Measurements from ENCODE around the gene NKX6-2. TPM values are rescaled to one million over a fixed set of nuclear protein-coding genes. Genes with fewer than 3 reads are reported as not detected.

Gene NKX6-2
- total RNA-seq, 4 donors from 2014 or later = not detected

DNA sequence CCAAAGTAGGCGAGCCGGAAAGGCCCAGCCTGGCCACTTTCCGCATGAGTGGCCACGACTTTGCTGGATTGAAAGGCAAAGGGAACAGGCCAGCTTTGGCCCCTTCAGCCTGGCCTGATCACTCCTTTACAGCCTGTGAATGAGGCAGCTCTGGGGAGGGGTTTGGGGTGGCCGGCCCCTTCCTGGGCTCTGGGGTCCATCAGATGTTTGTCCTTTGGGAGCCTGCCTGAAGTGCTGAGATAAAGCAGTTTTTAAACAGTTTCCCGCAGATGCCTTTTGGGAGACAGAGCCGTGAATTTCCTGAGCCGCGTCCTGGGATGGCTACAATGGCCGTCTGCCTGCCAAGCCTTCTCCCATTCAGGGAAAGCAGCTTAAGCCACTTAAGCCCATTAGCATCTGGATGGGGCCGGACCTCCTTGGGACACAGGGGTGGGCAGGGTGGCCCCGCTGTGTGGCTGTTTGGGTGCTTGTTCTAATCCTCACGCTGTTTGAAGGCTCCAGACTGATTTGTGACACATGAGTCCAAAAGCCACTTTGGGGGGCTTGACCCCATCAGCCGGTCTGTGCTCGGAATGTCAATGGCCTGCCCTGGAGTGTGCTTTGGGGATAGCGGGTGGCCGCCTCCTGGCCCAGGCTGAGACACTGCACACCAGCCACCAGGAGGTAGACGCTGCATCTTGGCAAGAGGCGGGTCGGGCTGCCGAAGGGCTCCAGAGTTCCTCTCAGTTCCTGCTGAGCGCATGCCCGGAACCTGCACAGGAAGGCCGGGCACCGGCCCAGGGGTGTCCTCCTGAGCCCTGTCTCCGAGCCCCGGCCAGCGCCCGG lies 38.9 kb downstream of the NKX6-2 start:
- intact Hi-C loops (cut with DNase I) = no loop called here
- WGBS = 86% methylated on average over 10 of the region's 29 CpGs
- Histone ChIP-seq H3K27me3 (no peaks in the 10 kb centered on the region), H3K4me3 (no peak overlapping the region), H3K36me3 (peaks cover 19 to 56% (median 36%) of the 10 kb centered on the region in 4 donors), H3K27ac (replicated peaks in 1 of 4) (peak overlapping the region; percentile 35 to 54 (median 47)), H3K4me1 (peaks cover 0 to 41% (median 26%) of the 10 kb centered on the region in 4 donors), H3K9me3 (no peaks in the 10 kb centered on the region)
- TF ChIP-seq POLR2AphosphoS5 (IDR thresholded peaks at IDR 0.05) (no peak), EP300 (IDR thresholded peaks at IDR 0.05) (no peak), POLR2A (IDR thresholded peaks at IDR 0.05; ENCODE audit: low read depth) (no peak)
- TF ChIP-seq, protein P1, sequence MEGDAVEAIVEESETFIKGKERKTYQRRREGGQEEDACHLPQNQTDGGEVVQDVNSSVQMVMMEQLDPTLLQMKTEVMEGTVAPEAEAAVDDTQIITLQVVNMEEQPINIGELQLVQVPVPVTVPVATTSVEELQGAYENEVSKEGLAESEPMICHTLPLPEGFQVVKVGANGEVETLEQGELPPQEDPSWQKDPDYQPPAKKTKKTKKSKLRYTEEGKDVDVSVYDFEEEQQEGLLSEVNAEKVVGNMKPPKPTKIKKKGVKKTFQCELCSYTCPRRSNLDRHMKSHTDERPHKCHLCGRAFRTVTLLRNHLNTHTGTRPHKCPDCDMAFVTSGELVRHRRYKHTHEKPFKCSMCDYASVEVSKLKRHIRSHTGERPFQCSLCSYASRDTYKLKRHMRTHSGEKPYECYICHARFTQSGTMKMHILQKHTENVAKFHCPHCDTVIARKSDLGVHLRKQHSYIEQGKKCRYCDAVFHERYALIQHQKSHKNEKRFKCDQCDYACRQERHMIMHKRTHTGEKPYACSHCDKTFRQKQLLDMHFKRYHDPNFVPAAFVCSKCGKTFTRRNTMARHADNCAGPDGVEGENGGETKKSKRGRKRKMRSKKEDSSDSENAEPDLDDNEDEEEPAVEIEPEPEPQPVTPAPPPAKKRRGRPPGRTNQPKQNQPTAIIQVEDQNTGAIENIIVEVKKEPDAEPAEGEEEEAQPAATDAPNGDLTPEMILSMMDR (IDR thresholded peaks at IDR 0.05) = no peak
- no peak for DNase-seq (ENCODE audit: extremely low spot score)

DNA sequence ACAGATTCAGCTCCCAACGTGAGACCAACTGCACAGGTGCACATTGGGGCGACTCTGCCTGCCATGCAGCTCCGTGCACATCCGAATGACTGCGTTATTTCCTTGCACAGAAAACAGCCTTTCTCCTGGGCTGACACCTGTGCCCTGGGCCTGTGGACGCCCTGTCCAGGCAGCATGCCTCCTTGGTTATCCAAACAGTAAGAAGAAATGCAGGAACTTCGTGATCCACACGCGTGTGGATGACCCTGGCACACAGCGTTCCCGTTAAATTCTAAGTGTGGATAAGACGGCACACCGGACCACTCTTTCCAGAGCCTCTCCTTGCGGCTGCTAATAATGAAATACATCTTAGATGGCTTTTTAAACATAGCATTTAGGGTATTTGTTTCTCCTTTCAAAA lies 39.6 kb downstream of the NKX6-2 start:
- no peaks in the 10 kb centered on the region for H3K27me3 ChIP-seq
- peaks cover 0 to 41% (median 26%) of the 10 kb centered on the region in 4 donors for H3K4me1 ChIP-seq
- H3K36me3 ChIP-seq = peaks cover 23 to 56% (median 38%) of the 10 kb centered on the region in 4 donors
- H3K9me3 ChIP-seq = no peaks in the 10 kb centered on the region
- peak overlapping the region; percentile 35 to 54 (median 47) for H3K27ac ChIP-seq (replicated peaks in 1 of 4)
- no peak overlapping the region for H3K4me3 ChIP-seq
- intact Hi-C loops (cut with DNase I) = no loop called here
- TF ChIP-seq POLR2AphosphoS5 (IDR thresholded peaks at IDR 0.05) = peak in 1 of 2 donors; percentile 37
- no peak for TF ChIP-seq POLR2A (IDR thresholded peaks at IDR 0.05; ENCODE audit: low read depth)
- 76% methylated on average over 14 of the region's 14 CpGs for WGBS
- no peak for DNase-seq (ENCODE audit: extremely low spot score)

DNA sequence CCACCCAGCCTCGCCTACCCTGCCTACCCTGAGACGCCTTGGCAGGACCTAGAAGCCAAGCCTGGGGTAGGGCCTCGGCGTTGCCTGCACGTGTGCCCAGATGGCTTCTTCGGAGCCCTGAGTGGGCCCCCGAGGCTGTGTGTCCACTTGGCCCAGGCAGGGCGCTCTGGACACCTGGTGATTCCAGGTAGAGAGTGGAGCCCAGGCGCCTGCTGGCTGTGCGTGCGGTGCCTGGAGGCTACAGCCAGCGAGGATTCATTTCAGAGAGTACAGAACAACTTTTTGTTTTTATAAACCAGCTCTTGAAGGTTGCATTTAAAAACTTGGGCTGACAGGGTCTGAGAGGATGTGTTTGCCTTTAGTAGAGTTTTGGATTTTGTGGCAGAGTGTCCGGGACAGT lies 40.0 kb downstream of the NKX6-2 start:
- Histone ChIP-seq H3K36me3 (peaks cover 20 to 56% (median 37%) of the 10 kb centered on the region in 4 donors), H3K4me3 (no peak overlapping the region), H3K4me1 (peaks cover 0 to 41% (median 26%) of the 10 kb centered on the region in 4 donors), H3K9me3 (no peaks in the 10 kb centered on the region), H3K27me3 (no peaks in the 10 kb centered on the region), H3K27ac (replicated peaks in 1 of 4) (peak overlapping the region in 2 of 4 donors; percentile 16 to 35)
- intact Hi-C loops (cut with DNase I) = no loop called here
- DNase-seq (ENCODE audit: extremely low spot score) = no peak
- WGBS = 97% methylated on average over 6 of the region's 13 CpGs
- TF ChIP-seq, protein P1 (IDR thresholded peaks at IDR 0.05) = no peak
- TF ChIP-seq EP300 (IDR thresholded peaks at IDR 0.05) (no peak), POLR2A (IDR thresholded peaks at IDR 0.05; ENCODE audit: low read depth) (no peak), POLR2AphosphoS5 (IDR thresholded peaks at IDR 0.05) (no peak)

- Histone ChIP-seq H3K4me3 (no peak overlapping the region), H3K27ac (replicated peaks in 1 of 4) (peak overlapping the region in 2 of 4 donors; percentile 16 to 35), H3K27me3 (no peaks in the 10 kb centered on the region), H3K36me3 (peaks cover 18 to 55% (median 34%) of the 10 kb centered on the region in 4 donors), H3K4me1 (peaks cover 0 to 41% (median 26%) of the 10 kb centered on the region in 4 donors), H3K9me3 (no peaks in the 10 kb centered on the region)
- 92% methylated on average over 14 of the region's 17 CpGs for WGBS
- no peak for DNase-seq (ENCODE audit: extremely low spot score)
- intact Hi-C loops (cut with DNase I) = no loop called here
- TF ChIP-seq POLR2A (IDR thresholded peaks at IDR 0.05; ENCODE audit: low read depth) = no peak
- TF ChIP-seq, protein P1 (IDR thresholded peaks at IDR 0.05) = no peak
- TF ChIP-seq EP300 (IDR thresholded peaks at IDR 0.05) = no peak
- no peak for TF ChIP-seq POLR2AphosphoS5 (IDR thresholded peaks at IDR 0.05)
These were observed 40.4 kb downstream of the NKX6-2 start for GRCh38 chr10:132745511-132745910.

GRCh38 chr10:132744839-132745238 lies 41.1 kb downstream of the NKX6-2 start:
- intact Hi-C loops (cut with DNase I) = no loop called here
- no peaks in the 10 kb centered on the region for H3K27me3 ChIP-seq
- WGBS = 99% methylated on average over 16 of the region's 19 CpGs
- peaks cover 0 to 41% (median 26%) of the 10 kb centered on the region in 4 donors for H3K4me1 ChIP-seq
- H3K4me3 ChIP-seq = no peak overlapping the region
- TF ChIP-seq POLR2AphosphoS5 (IDR thresholded peaks at IDR 0.05) = no peak
- TF ChIP-seq, protein P1 (IDR thresholded peaks at IDR 0.05) = no peak
- no peak for TF ChIP-seq POLR2A (IDR thresholded peaks at IDR 0.05; ENCODE audit: low read depth)
- TF ChIP-seq EP300 (IDR thresholded peaks at IDR 0.05) = no peak
- no peaks in the 10 kb centered on the region for H3K9me3 ChIP-seq
- no peak for DNase-seq (ENCODE audit: extremely low spot score)
- no peak overlapping the region for H3K27ac ChIP-seq (replicated peaks in 1 of 4)
- peaks cover 13 to 50% (median 29%) of the 10 kb centered on the region in 4 donors for H3K36me3 ChIP-seq
